Transverse colon (tissue), 4 donors: Measurements from ENCODE around the gene DNAI2. TPM values are rescaled to one million over a fixed set of nuclear protein-coding genes. Genes with fewer than 3 reads are reported as not detected.

Experiments used
- DNase-seq: peaks from one replicate; pipeline ENCODE4 v3.0.0-alpha.2; 2019
- H3K27ac ChIP-seq, 4 donors: fragments of 200-600 bp; sonication (generic); 2 replicates each; pipeline ENCODE4 v1.5.1; 2016 to 2018; ENCODE audit warnings: inconsistent platforms in 4 of 4
- H3K27me3 ChIP-seq: fragments of 200-600 bp; sonication (generic); 2 replicates; pipeline ENCODE4 v1.5.1; 2017; ENCODE audit warnings: inconsistent platforms
- H3K36me3 ChIP-seq, 4 donors: fragments of 200-600 bp; sonication (generic); 2 replicates each; pipeline ENCODE4 v1.5.1; 2017 to 2019; ENCODE audit warnings: inconsistent platforms in 4 of 4
- H3K4me1 ChIP-seq, 4 donors: fragments of 200-600 bp; sonication (generic); 2 replicates each; pipeline ENCODE4 v1.5.1; 2017 to 2020; ENCODE audit warnings: inconsistent platforms in 4 of 4
- H3K4me3 ChIP-seq, 4 donors: fragments of 200-600 bp; sonication (generic); 1 replicate in 1 of 4; 2 replicates in 3 of 4; pipeline versions ENCODE4 v1.5.1 to v1.6.1; 2017 to 2019; ENCODE audit warnings: inconsistent platforms in 4 of 4
- H3K9me3 ChIP-seq, 2 donors: fragments of 200-600 bp; sonication (generic); 2 replicates each; pipeline ENCODE4 v1.5.1; 2017 to 2019; ENCODE audit warnings: inconsistent platforms in 2 of 2
- CTCF ChIP-seq, 5 experiments: fragments of 200-600 bp in 3 of 5; fragments of 450-650 bp in 2 of 5; sonication (generic) in 3 of 5; IDR thresholded peaks; 1 replicate in 2 of 5; 2 replicates in 3 of 5; pipeline ENCODE4 v1.5.1; 2016 to 2017; ENCODE audit warnings: antibody characterized with exemption in 5 of 5, inconsistent platforms in 3 of 5, mild to moderate bottlenecking in 2 of 5, moderate library complexity in 1 of 5
- EP300 ChIP-seq: sonication (generic); formaldehyde crosslinking; IDR thresholded peaks from one replicate; pipeline ENCODE4 v1.6.1; 2017; ENCODE audit warnings: antibody characterized with exemption, low read depth
- POLR2A ChIP-seq: fragments of 450-650 bp; IDR thresholded peaks from one replicate; pipeline ENCODE4 v1.6.1; 2016; ENCODE audit warnings: antibody characterized with exemption, mild to moderate bottlenecking, moderate library complexity
- POLR2AphosphoS5 ChIP-seq, 3 donors: sonication (generic); formaldehyde crosslinking; IDR thresholded peaks; one replicate each; pipeline ENCODE4 v1.6.1; 2016; ENCODE audit warnings: antibody characterized with exemption in 3 of 3
- WGBS, 2 donors: methylation state at CpG; one replicate each; pipeline ENCODE4 v1.1.5; 2018; ENCODE audit warnings: low coverage in 1 of 2; 5-methylcytosine and 5-hydroxymethylcytosine counted together
- in situ Hi-C, 4 donors: fragments of 200-750 bp; cut with MboI; loops; one replicate each; pipeline versions ENCODE4 v1.15.0 to v1.15.1; 2017; ENCODE audit warnings: low sequenced_read_pairs in 3 of 4, low pct_ligation_motif_present in 1 of 4, low pct_unique_long_range_greater_than_20kb in 1 of 4
- intact Hi-C: fragments of 100-400 bp; cut with DNase I; formaldehyde crosslinking; loops from one replicate; pipeline ENCODE4 v1.15.1; 2023; ENCODE audit warnings: low total_unique reads
- total RNA-seq, 4 donors: library from RNA; depleted of rRNA; stranded (reverse); fragments of >200 nt; gene quantifications; one replicate each; pipeline ENCODE4 v1.1.0, GENCODE V29; 2016

Gene DNAI2
- total RNA-seq, 4 donors from 2014 or later = not detected

- Histone ChIP-seq H3K27me3 (peaks cover 17% of the 10 kb centered on the region), H3K4me3 (no peak overlapping the region), H3K36me3 (no peaks in the 10 kb centered on the region), H3K4me1 (peaks cover 0 to 6% (median 0%) of the 10 kb centered on the region in 4 donors), H3K9me3 (no peaks in the 10 kb centered on the region), H3K27ac (no peak overlapping the region)
- intact Hi-C loops (loop anchor here (10.0 kb wide), 1 partner anchor 95 kb away; the partner anchor contains the start of gene RPL38), in situ Hi-C loops (loop anchor here in 1 of 4 donors (10.0 kb wide), 1 partner anchor 65 kb away; the partner anchor contains the start of genes BTBD17 and GPR142)
- no peak for DNase-seq
- TF ChIP-seq POLR2AphosphoS5 (IDR thresholded peaks at IDR 0.05) (no peak), CTCF (IDR thresholded peaks at IDR 0.05) (no peak)
- WGBS, 2 donors = 68 to 83% methylated on average over 10 to 11 of the region's 11 CpGs
These were observed 25.4 kb downstream of the DNAI2 start for GRCh38 chr17:74299226-74300009.

GRCh38 chr17:74303305-74303704, 29.3 kb downstream of the DNAI2 start:
- intact Hi-C loops (no loop called here), in situ Hi-C loops (loop anchor here in 1 of 4 donors (10.0 kb wide), 1 partner anchor 61 kb away; the partner anchor contains the start of genes BTBD17 and GPR142)
- 52 to 88% methylated on average over 3 to 8 of the region's 8 CpGs for WGBS, 2 donors
- Histone ChIP-seq H3K27ac (no peak overlapping the region), H3K36me3 (no peaks in the 10 kb centered on the region), H3K9me3 (peaks cover 0 to 4% of the 10 kb centered on the region in 2 donors), H3K4me3 (no peak overlapping the region), H3K27me3 (peaks cover 6% of the 10 kb centered on the region), H3K4me1 (no peaks in the 10 kb centered on the region)
- DNase-seq = no peak
- no peak for TF ChIP-seq CTCF (IDR thresholded peaks at IDR 0.05)
- no peak for TF ChIP-seq EP300
- no peak for TF ChIP-seq POLR2A
- no peak for TF ChIP-seq POLR2AphosphoS5 (IDR thresholded peaks at IDR 0.05)

- intact Hi-C loops (no loop called here), in situ Hi-C loops (loop anchor here in 1 of 4 donors (10.0 kb wide), 1 partner anchor 61 kb away; the partner anchor contains the start of genes BTBD17 and GPR142)
- no peak overlapping the region for H3K27ac ChIP-seq
- WGBS, 2 donors = 76% methylated on average over 5 of the region's 5 CpGs; no CpG with 5 or more reads in 1 of the 2 donors
- no peaks in the 10 kb centered on the region for H3K36me3 ChIP-seq
- no peak overlapping the region for H3K4me3 ChIP-seq
- TF ChIP-seq POLR2A (no peak), EP300 (no peak), POLR2AphosphoS5 (IDR thresholded peaks at IDR 0.05) (no peak), CTCF (IDR thresholded peaks at IDR 0.05) (no peak)
- H3K27me3 ChIP-seq = peaks cover 2% of the 10 kb centered on the region
- peaks cover 0 to 4% of the 10 kb centered on the region in 2 donors for H3K9me3 ChIP-seq
- DNase-seq = no peak
- no peaks in the 10 kb centered on the region for H3K4me1 ChIP-seq
These were observed 30.1 kb downstream of the DNAI2 start for GRCh38 chr17:74304184-74304583.

GRCh38 chr17:74305865-74306654, 32.0 kb downstream of the DNAI2 start:
- in situ Hi-C loops = loop anchor here in 1 of 4 donors (10.0 kb wide), 1 partner anchor 59 kb away; the partner anchor contains the start of genes BTBD17 and GPR142
- no peak for DNase-seq

More at GRCh38 chr17:74305865-74306654, 32.0 kb downstream of the DNAI2 start:
- WGBS, 2 donors = 49 to 60% methylated on average over 5 to 10 of the region's 10 CpGs
- H3K4me1 ChIP-seq = no peaks in the 10 kb centered on the region
- H3K27ac ChIP-seq = no peak overlapping the region
- TF ChIP-seq POLR2AphosphoS5 (IDR thresholded peaks at IDR 0.05) (no peak), EP300 (no peak), POLR2A (no peak), CTCF (IDR thresholded peaks at IDR 0.05) (no peak)
- no peak overlapping the region for H3K4me3 ChIP-seq
- peaks cover 0 to 4% of the 10 kb centered on the region in 2 donors for H3K9me3 ChIP-seq
- intact Hi-C loops = no loop called here
- H3K27me3 ChIP-seq = peaks cover 12% of the 10 kb centered on the region
- H3K36me3 ChIP-seq = no peaks in the 10 kb centered on the region
